SU-DHL-6 (cell line): Measurements from ENCODE around the gene CSNK2B.

Experiments
- H2AFZ ChIP-seq: fragments of 200-600 bp; sonication (generic); 2 replicates; pipeline ENCODE4 v1.6.1; 2014; ENCODE audit warnings: low read depth, mild to moderate bottlenecking, moderate library complexity, mixed read lengths, antibody characterized with exemption, low read length; ENCODE audit not compliant: severe bottlenecking
- H3F3A ChIP-seq: fragments of 200-600 bp; shearing (Covaris generic); 2 replicates; pipeline ENCODE4 v1.6.0; 2016; ENCODE audit warnings: antibody characterized with exemption, mild to moderate bottlenecking; ENCODE audit not compliant: insufficient read depth
- H3K27ac ChIP-seq: fragments of 200-600 bp; sonication (generic); 2 replicates; pipeline ENCODE4 v1.5.1; 2016; ENCODE audit warnings: low read depth, mild to moderate bottlenecking, low read length, moderate library complexity, mixed read lengths
- H3K27me3 ChIP-seq: fragments of 200-600 bp; sonication (generic), shearing (Covaris generic); 2 replicates; pipeline ENCODE4 v1.6.0; 2014; ENCODE audit warnings: mild to moderate bottlenecking, low read length
- H3K36me3 ChIP-seq: fragments of 200-600 bp; sonication (generic); 2 replicates; pipeline ENCODE4 v1.6.1; 2014; ENCODE audit warnings: mild to moderate bottlenecking, low read length, mixed read lengths
- H3K4me2 ChIP-seq: fragments of 300-600, 200-600 bp; shearing (Covaris generic), sonication (generic); 2 replicates; pipeline ENCODE4 v1.6.0; 2014; ENCODE audit warnings: low read length, low read depth, mild to moderate bottlenecking; ENCODE audit not compliant: poor library complexity, severe bottlenecking
- H3K4me3 ChIP-seq: fragments of 200-600 bp; sonication (generic); 2 replicates; pipeline ENCODE4 v1.5.1; 2014; ENCODE audit warnings: antibody characterized with exemption, low read length, mild to moderate bottlenecking, mixed read lengths; ENCODE audit not compliant: insufficient read depth, poor library complexity, severe bottlenecking
- H3K79me2 ChIP-seq: fragments of 200-600 bp; sonication (generic); 2 replicates; pipeline ENCODE4 v1.6.1; 2014; ENCODE audit warnings: mild to moderate bottlenecking, low read length, moderate library complexity; ENCODE audit not compliant: insufficient read depth
- H3K9ac ChIP-seq: fragments of 200-600 bp; sonication (generic); 2 replicates; pipeline ENCODE4 v1.7.0; 2014; ENCODE audit warnings: mild to moderate bottlenecking, low read length
- H3K9me2 ChIP-seq: fragments of 200-600 bp; sonication (generic); replicated peaks from 2 replicates; pipeline ENCODE4 v1.6.1; 2014; ENCODE audit warnings: low read length; ENCODE audit not compliant: insufficient read depth
- H3K9me3 ChIP-seq: fragments of 200-600 bp; sonication (generic); 2 replicates; pipeline ENCODE4 v1.6.1; 2014; ENCODE audit warnings: low read length, mixed read lengths; ENCODE audit not compliant: insufficient read depth
- H4K20me1 ChIP-seq: fragments of 200-600 bp; sonication (generic); 2 replicates; pipeline ENCODE4 v1.6.1; 2014; ENCODE audit warnings: low read depth, mild to moderate bottlenecking, antibody characterized with exemption, low read length, moderate library complexity, mixed read lengths
- CTCF ChIP-seq: fragments of 200-600 bp; sonication (generic); IDR thresholded peaks from one replicate; pipeline ENCODE4 v1.5.1; 2017; ENCODE audit warnings: antibody characterized with exemption, mild to moderate bottlenecking, low read length, moderate library complexity; ENCODE audit not compliant: insufficient read depth, poor library complexity, severe bottlenecking
- EZH2phosphoT487 ChIP-seq: fragments of 200-600 bp; sonication (generic), shearing (Covaris generic); conservative IDR thresholded peaks from 2 replicates; pipeline ENCODE4 v1.6.1; 2018; ENCODE audit warnings: mild to moderate bottlenecking, antibody characterized with exemption, low read length, moderate library complexity, mixed read lengths

The CSNK2B gene

GRCh38 chr6:31665501-31666336 is at the start of gene CSNK2B:
Gene CSNK2B, plus strand, starts transcription at chr6:31666080. Its CDS starts 752 bp downstream, at chr6:31666832.
- Histone ChIP-seq H3K27ac (peak within 1 kb of the TSS; percentile 95), H3K4me2 (peak within 1 kb of the TSS; percentile 82), H3K36me3 (peaks cover 24% of the 10 kb centered on the region), H2AFZ (no peak within 1 kb of the TSS), H3K9me2 (no peaks in the 10 kb centered on the region), H3K4me3 (peak within 1 kb of the TSS; percentile 83), H3K79me2 (peaks cover 46% of the 10 kb centered on the region), H3K9me3 (no peaks in the 10 kb centered on the region), H3K9ac (peak within 1 kb of the TSS; percentile 82), H4K20me1 (no peaks in the 10 kb centered on the region; the same call in 1 of the 2 replicates), H3F3A (peaks cover 28% of the 10 kb centered on the region), H3K27me3 (no peaks in the 10 kb centered on the region)
- TF ChIP-seq CTCF (no peak), EZH2phosphoT487 (no peak)

- Histone ChIP-seq H3K27me3 (no peaks in the 10 kb centered on the region), H3K79me2 (peaks cover 14% of the 10 kb centered on the region), H3K9me3 (no peaks in the 10 kb centered on the region), H3K9ac (no peak overlapping the region), H2AFZ (no peak overlapping the region), H3K27ac (no peak overlapping the region), H3K9me2 (no peaks in the 10 kb centered on the region), H3K4me3 (no peak overlapping the region), H3K4me2 (no peak overlapping the region), H3K36me3 (peaks cover 7% of the 10 kb centered on the region; the same call in 1 of the 2 replicates), H3F3A (peaks cover 22% of the 10 kb centered on the region), H4K20me1 (peaks cover under 1% of the 10 kb centered on the region; the same call in 1 of the 2 replicates)
- TF ChIP-seq EZH2phosphoT487 (no peak), CTCF (no peak)
Observed at GRCh38 chr6:31617010-31617409, 48.9 kb upstream of the CSNK2B start.

DNA sequence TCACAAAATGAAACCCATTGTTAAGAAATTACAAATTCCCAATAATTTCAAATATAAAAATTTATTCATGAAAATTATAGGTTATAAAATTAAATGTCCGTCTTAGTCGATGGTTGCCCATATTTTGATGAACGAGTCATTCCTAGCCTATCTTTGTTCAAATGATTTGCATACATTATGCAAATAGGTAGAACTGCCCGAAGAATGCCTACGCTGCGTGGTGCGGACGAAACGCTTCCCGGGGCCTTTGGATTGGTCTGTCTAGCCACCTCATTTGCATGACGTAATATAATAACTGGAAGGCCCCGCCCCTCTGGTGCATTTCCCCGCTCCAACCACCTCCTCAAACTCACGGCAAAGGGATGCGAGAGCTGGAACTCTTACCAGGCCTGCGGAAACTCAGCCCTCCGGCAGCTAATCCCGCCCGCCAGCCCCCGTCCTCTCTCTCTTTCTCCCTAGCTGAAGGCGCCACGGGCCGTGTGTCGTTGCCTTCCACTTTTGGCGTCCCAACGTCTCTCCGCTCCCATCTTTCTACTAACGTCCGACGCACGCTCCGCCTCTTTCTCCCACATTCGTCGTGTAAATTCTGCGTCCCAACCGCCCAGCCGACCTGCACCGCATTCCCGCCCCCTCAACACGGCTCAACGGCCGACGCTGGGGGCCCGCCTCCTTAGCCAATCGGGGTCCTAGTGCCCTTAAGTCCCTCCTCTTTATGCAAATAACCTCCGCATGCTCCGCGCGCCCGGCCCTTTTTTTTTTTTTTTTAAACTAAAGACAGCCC is 45.9 kb upstream of the CSNK2B start:
- peak overlapping the region; percentile 86 for H3K27ac ChIP-seq
- peaks cover 31% of the 10 kb centered on the region for H3K36me3 ChIP-seq
- H3K9me3 ChIP-seq = no peaks in the 10 kb centered on the region
- H2AFZ ChIP-seq = peak overlapping the region; percentile 6
- H3F3A ChIP-seq = peaks cover 25% of the 10 kb centered on the region
- TF ChIP-seq EZH2phosphoT487 (no peak), CTCF (no peak)
- H4K20me1 ChIP-seq = peaks cover 16% of the 10 kb centered on the region; the same call in 1 of the 2 replicates
- H3K27me3 ChIP-seq = no peaks in the 10 kb centered on the region
- peaks cover 41% of the 10 kb centered on the region for H3K79me2 ChIP-seq
- H3K4me3 ChIP-seq = peak overlapping the region; percentile 56
- H3K4me2 ChIP-seq = peak overlapping the region; percentile 56
- H3K9me2 ChIP-seq = no peaks in the 10 kb centered on the region
- peak overlapping the region; percentile 55 for H3K9ac ChIP-seq
